Heart left ventricle (tissue), 13 donors: Measurements from ENCODE around the gene ZNF468.
"Not testable (repeated sequence)": the region's sequence is repeated elsewhere in the genome, so short reads cannot be mapped to it uniquely, and the experiment has no call there.

Experiments
- CTCF ChIP-seq, 12 donors: fragments of 200-600 bp; sonication (generic) in 4 of 12; IDR thresholded peaks; one replicate each; pipeline versions ENCODE4 v1.5.0 to v1.8.0; 2018 to 2022; ENCODE audit warnings: antibody characterized with exemption in 12 of 12, mild to moderate bottlenecking in 5 of 12
- POLR2A ChIP-seq, 2 donors: fragments of 450-650 bp; IDR thresholded peaks; one replicate each; pipeline ENCODE4 v1.6.1; 2017; ENCODE audit warnings: antibody characterized with exemption in 2 of 2, mild to moderate bottlenecking in 2 of 2, moderate library complexity in 2 of 2
- donor health status: ischemic (EF 13 %, LVEDD 7.1; RV severe dilation, severe dysfunction).
- donor health status: DM: no; HTN: yes; CAD: no.
- donor health status: DM: no; HTN: no; CAD: no.
- donor health status: ischemic (EF 25% LVEDD 6.9; RV normal size, moderate dysfunction).
- donor health status: ischemic (EF 25% LVEDD 5.7; RV mildly dilated, moderate dysfunction).
- donor health status: ischemic (EF 35%, LVEDD 5.7; RV mildly dilated, moderate dysfunction).
- donor health status: nonischemic (EF 11% LVEDD 7.7; RV severe dilation, severe dysfunction).
- donor health status: DM: yes; HTN: yes; CAD: no.
- donor health status: PGD.
- donor health status: ischemic (EF 29% LVEDD 5.4; RV normal size, mild dysfunction).
- donor health status: nonischemic (EF 23%, LVEDD 6.1; RV moderate dilation, normal function).

- TF ChIP-seq CTCF, POLR2A (IDR thresholded peaks at IDR 0.05): not testable (repeated sequence)
Measured at GRCh38 chr19:52898596-52898995, 41.2 kb upstream of the ZNF468 start.
